ENCODE results near the gene TLR9.
"Not testable (repeated sequence)": the region's sequence is repeated elsewhere in the genome, so short reads cannot be mapped to it uniquely, and the experiment has no call there.

Gene TLR9

DNA sequence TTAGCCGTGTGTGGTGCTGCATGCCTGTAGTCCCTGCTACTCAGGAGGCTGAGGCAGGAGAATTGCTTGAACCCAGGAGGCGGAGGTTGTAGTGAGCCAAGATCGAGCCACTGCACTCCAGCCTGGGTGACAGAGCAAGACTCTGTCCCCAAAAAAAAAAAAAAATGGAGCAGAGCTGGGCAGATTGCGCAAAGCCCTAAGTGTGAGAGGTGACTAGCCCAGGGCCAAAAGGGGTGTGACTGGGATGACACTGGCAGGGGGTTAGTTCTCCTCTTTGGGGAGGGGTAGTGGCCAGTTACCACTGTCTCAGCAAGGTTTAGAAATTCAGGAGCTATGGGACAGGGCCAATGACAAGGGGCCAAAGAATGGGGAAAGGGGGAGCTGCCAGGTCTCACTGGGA is 47.3 kb downstream of the TLR9 start:
- H3K36me3 ChIP-seq (ENCODE audit: control insufficient read depth, insufficient read depth, low read length); H3K9ac ChIP-seq (ENCODE audit: low read depth, low read length); H3K27me3 ChIP-seq (ENCODE audit: control insufficient read depth, insufficient read depth, low read length); H3K9me3 ChIP-seq (ENCODE audit: control insufficient read depth, insufficient read depth, low read length); H3K4me1 ChIP-seq (ENCODE audit: control insufficient read depth, insufficient read depth, low read length); H3K4me3 ChIP-seq (ENCODE audit: low read depth, low read length); H3K27ac ChIP-seq (ENCODE audit: low read depth, low read length): not testable (repeated sequence)

DNA sequence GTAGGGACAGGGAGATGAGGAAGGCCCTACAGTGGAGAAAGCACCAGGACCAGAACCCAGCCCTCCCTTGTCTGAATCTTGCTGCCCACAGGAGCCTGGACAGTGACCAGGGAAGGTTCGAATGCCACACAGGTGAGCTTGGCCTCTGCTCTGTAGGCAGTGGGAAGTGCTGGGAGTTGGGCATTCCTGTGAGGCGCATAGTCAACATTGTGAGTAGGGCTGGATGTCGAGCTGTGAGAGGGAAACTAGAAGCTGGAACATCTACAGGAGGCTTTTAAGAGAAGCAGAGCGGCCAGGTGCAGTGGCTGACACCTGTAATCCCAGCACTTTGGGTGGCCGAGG is 47.8 kb downstream of the TLR9 start:
- no peak overlapping the region for H3K27ac ChIP-seq (ENCODE audit: low read depth, low read length)

DNA sequence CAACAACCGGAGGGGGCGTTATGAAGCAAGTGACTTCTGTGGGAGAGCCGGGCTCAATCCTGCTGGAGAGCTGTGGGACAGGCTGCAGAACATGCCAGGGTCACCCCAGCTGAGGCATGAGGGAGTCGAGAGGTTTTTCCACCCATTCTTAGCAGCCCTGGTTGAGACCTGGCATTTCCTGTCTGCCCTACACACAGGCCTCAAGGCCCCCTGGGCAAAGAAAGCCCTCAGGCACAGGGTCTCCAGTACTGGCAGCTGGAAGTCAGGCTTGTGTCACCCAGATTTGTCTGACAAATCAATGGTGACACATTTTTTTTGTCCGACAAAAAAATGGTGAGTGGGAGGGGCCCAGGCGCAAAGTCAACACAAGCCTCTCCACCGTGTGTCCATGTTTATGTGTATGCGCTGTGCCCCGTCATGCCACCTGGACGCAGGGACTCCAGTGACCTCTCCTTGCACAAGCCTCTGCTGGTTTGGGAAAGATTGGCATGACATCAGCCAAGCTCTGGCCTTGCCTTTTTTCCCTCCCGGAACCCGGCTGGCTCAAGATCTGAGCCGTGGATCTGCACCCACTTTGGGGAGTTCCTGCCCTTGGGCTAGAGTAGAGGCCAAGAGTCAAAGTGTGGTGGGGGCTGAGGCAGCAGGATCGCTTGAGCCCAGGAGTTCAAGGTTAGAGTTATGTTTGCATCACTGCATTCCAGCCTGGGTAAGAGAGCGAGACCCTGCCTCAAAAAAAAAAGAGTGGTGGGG is 48.3 kb downstream of the TLR9 start:
- Histone ChIP-seq H3K4me3 (ENCODE audit: low read depth, low read length) (no peak overlapping the region), H3K4me1 (ENCODE audit: control insufficient read depth, insufficient read depth, low read length) (no peaks in the 10 kb centered on the region)

More for the DNA sequence above, 47.8 kb downstream of the TLR9 start:
- H3K27me3 ChIP-seq (ENCODE audit: control insufficient read depth, insufficient read depth, low read length) = no peaks in the 10 kb centered on the region
- H3K9me3 ChIP-seq (ENCODE audit: control insufficient read depth, insufficient read depth, low read length) = no peaks in the 10 kb centered on the region
- no peaks in the 10 kb centered on the region for H3K4me1 ChIP-seq (ENCODE audit: control insufficient read depth, insufficient read depth, low read length)
- H3K4me3 ChIP-seq (ENCODE audit: low read depth, low read length) = no peak overlapping the region
- no peak overlapping the region for H3K9ac ChIP-seq (ENCODE audit: low read depth, low read length)
- no peaks in the 10 kb centered on the region for H3K36me3 ChIP-seq (ENCODE audit: control insufficient read depth, insufficient read depth, low read length)

DNA sequence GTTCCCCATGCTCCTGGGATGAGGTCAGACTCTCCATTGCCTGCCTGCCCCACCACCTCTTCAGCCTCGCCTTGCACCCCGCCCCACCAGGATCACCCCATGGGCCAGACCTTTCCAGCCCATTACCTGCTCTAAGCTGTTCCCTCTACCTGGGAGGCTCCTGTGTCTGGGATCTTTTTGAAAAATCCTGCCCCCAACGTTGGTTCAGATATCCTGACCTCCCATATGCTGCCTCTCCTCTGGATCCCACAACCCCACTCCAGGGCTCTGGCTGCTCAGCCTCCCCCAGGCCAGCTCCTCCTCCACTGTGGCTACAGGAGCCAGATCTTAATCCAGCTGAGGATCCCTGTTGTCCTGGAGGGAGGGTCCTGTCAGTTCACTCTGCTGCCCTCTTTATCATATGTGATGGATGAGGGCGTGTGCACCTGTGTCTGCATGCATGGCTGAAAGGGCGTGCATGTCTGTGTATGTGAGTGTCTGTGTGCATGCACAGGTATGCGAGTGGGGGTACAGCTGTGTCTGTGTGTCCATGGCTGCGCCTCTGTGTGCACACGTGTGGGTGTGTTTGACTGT is 49.2 kb downstream of the TLR9 start:
- H3K9me3 ChIP-seq (ENCODE audit: control insufficient read depth, insufficient read depth, low read length) = no peaks in the 10 kb centered on the region
- no peaks in the 10 kb centered on the region for H3K27me3 ChIP-seq (ENCODE audit: control insufficient read depth, insufficient read depth, low read length)
- no peak overlapping the region for H3K9ac ChIP-seq (ENCODE audit: low read depth, low read length)
- H3K27ac ChIP-seq (ENCODE audit: low read depth, low read length) = no peak overlapping the region
- H3K4me1 ChIP-seq (ENCODE audit: control insufficient read depth, insufficient read depth, low read length) = no peaks in the 10 kb centered on the region
- no peak overlapping the region for H3K4me3 ChIP-seq (ENCODE audit: low read depth, low read length)
- no peaks in the 10 kb centered on the region for H3K36me3 ChIP-seq (ENCODE audit: control insufficient read depth, insufficient read depth, low read length)

More for the DNA sequence above, 48.3 kb downstream of the TLR9 start:
- H3K9me3 ChIP-seq (ENCODE audit: control insufficient read depth, insufficient read depth, low read length) = no peaks in the 10 kb centered on the region
- H3K27me3 ChIP-seq (ENCODE audit: control insufficient read depth, insufficient read depth, low read length) = no peaks in the 10 kb centered on the region
- no peaks in the 10 kb centered on the region for H3K36me3 ChIP-seq (ENCODE audit: control insufficient read depth, insufficient read depth, low read length)
- H3K9ac ChIP-seq (ENCODE audit: low read depth, low read length) = no peak overlapping the region
- no peak overlapping the region for H3K27ac ChIP-seq (ENCODE audit: low read depth, low read length)

DNA sequence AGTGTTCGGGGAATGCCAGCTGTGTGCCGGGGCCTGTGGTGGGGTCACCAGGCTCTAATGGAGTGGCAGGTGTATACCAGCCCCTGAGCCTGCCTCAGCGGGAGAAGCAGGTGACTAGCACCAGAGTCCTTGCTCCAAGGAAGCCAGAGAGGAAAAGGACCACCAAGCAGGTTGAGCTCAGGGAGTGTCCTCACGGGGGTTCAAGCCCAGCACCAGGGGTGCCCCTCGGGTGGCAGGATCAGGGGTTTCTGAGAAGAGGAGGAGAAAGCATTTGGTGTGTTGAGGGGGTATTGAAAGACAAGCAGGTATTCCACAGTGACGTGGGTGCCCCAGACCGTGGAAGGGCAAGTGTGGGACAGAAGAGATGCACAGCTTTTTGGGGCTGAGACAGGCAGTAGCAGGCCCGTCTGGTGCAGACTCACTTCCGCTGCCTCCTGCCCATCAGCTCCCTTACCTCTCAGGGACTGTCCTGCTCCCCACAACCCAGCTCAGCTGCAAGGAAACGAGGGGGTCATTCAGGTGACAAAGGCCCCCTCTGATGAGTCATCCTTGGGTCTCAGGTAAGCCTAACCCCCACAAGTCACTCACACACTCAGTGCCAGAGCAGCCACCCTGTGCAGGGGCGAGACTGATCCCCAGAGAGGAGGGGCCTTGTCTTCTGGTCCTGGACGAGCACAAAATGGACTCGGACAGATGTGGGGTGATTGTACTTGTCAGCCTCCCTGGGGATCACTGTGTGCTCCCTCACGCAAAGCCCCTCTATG is 49.8 kb downstream of the TLR9 start:
- no peaks in the 10 kb centered on the region for H3K36me3 ChIP-seq (ENCODE audit: control insufficient read depth, insufficient read depth, low read length)
- no peaks in the 10 kb centered on the region for H3K4me1 ChIP-seq (ENCODE audit: control insufficient read depth, insufficient read depth, low read length)
- no peak overlapping the region for H3K4me3 ChIP-seq (ENCODE audit: low read depth, low read length)
- no peak overlapping the region for H3K27ac ChIP-seq (ENCODE audit: low read depth, low read length)
- no peak overlapping the region for H3K9ac ChIP-seq (ENCODE audit: low read depth, low read length)
- H3K27me3 ChIP-seq (ENCODE audit: control insufficient read depth, insufficient read depth, low read length) = no peaks in the 10 kb centered on the region
- H3K9me3 ChIP-seq (ENCODE audit: control insufficient read depth, insufficient read depth, low read length) = no peaks in the 10 kb centered on the region

DNA sequence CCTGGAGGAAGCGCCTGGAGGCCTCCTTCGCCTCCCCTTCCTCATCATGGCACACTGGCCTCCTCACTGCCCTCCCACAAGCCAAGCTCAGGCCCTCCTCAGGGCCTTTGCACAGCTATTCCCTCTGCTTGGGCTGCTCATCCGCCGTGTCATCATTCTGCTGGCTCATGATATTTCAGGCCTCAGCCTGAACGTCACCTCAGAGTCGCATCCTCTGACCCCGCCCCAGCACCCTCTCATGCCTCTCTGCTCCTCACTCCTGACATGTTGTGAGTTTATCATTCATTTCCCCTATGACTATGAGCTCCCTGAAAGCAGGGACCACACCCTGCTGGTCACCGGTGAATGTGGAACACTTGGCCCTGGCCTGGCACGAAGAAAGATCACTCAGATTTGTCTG is 50.5 kb downstream of the TLR9 start:
- no peak overlapping the region for H3K9ac ChIP-seq (ENCODE audit: low read depth, low read length)

DNA sequence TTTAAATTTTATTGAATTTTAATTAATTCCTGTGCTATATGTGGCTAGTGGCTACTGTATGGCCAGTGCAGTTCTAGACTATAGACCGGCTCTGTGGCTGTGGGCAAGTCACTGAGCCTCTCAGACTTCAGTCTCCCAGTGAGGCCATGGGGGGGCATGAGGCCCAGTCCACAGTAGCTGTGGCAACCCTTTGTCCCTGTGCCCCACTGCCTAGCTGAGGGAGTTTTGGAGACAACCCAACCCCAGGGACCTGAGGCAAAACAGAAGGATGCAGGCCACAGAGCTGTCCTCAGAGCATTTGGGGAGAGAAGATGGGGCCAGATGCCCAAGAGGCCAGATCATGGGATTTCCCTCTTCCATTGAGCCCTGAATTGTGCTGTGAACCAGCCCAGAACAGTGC is 52.3 kb downstream of the TLR9 start:
- Histone ChIP-seq H3K9ac (ENCODE audit: low read depth, low read length) (no peak overlapping the region), H3K36me3 (ENCODE audit: control insufficient read depth, insufficient read depth, low read length) (no peaks in the 10 kb centered on the region), H3K4me3 (ENCODE audit: low read depth, low read length) (no peak overlapping the region), H3K4me1 (ENCODE audit: control insufficient read depth, insufficient read depth, low read length) (no peaks in the 10 kb centered on the region), H3K27ac (ENCODE audit: low read depth, low read length) (no peak overlapping the region), H3K9me3 (ENCODE audit: control insufficient read depth, insufficient read depth, low read length) (no peaks in the 10 kb centered on the region), H3K27me3 (ENCODE audit: control insufficient read depth, insufficient read depth, low read length) (no peaks in the 10 kb centered on the region)

More for the DNA sequence above, 50.5 kb downstream of the TLR9 start:
- Histone ChIP-seq H3K27ac (ENCODE audit: low read depth, low read length) (no peak overlapping the region), H3K27me3 (ENCODE audit: control insufficient read depth, insufficient read depth, low read length) (no peaks in the 10 kb centered on the region), H3K4me1 (ENCODE audit: control insufficient read depth, insufficient read depth, low read length) (no peaks in the 10 kb centered on the region), H3K9me3 (ENCODE audit: control insufficient read depth, insufficient read depth, low read length) (no peaks in the 10 kb centered on the region), H3K36me3 (ENCODE audit: control insufficient read depth, insufficient read depth, low read length) (no peaks in the 10 kb centered on the region), H3K4me3 (ENCODE audit: low read depth, low read length) (no peak overlapping the region)

DNA sequence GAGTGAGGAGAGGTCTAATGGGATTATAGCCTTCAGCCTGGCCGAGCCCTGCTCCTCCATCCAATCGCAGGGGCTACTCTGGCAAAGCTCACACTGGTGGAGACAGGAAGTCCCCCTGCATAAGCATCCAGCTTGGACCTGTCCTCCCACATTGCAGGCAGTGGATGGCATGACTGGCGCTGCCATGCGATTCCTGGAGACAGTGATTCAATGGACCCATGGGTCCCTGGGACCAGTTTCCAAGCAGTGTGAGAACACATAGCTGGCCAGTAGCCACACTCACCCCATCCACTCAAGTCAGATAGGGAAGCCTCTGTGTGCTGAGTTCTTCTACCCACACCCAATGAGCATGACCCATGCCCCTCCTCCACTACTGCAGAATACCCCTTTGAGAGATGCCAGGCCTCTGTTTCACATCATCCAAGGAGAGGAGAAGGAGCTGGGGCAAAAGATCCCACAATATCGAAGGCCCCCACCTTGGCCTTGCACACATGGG is 53.1 kb downstream of the TLR9 start:
- Histone ChIP-seq H3K9me3 (ENCODE audit: control insufficient read depth, insufficient read depth, low read length) (no peaks in the 10 kb centered on the region), H3K36me3 (ENCODE audit: control insufficient read depth, insufficient read depth, low read length) (no peaks in the 10 kb centered on the region), H3K27ac (ENCODE audit: low read depth, low read length) (no peak overlapping the region), H3K9ac (ENCODE audit: low read depth, low read length) (no peak overlapping the region), H3K4me3 (ENCODE audit: low read depth, low read length) (no peak overlapping the region), H3K27me3 (ENCODE audit: control insufficient read depth, insufficient read depth, low read length) (no peaks in the 10 kb centered on the region), H3K4me1 (ENCODE audit: control insufficient read depth, insufficient read depth, low read length) (peaks cover 4% of the 10 kb centered on the region)

DNA sequence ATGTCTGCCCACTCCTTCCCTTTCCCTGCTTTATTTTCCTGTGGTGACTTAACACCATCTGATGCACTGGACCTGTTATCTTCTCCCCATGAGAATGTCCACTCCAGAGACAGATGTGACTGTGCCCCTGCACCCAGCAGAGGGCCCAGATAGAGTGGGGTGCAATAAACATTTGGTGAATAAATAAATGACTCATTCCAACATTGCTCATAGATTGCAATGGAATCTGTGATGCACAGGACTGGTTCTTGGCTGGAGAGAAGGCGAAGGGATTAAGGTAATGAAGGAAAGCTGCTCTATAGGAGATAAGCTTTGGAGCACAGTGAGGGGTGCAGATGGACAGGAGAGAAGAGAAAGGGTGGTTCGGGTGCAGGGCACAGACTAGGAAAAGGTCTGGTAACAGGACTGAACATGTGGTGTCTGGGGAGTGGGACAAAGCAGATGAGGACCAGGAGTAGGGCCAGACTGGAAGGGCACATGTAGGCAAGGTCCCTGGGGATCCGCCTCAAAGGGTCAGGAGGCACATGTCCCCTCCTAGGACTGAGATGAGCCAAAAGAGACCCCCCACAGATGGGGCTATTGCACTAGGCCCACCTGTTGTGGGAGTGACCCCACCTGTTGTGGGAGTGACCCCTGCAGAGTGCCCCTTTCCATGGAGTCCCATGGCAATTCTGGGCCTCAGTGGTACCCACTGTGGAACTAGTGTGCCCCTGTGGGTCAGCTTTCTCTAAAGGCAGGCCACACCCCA is 53.8 kb downstream of the TLR9 start:
- Histone ChIP-seq H3K9ac (ENCODE audit: low read depth, low read length) (no peak overlapping the region), H3K36me3 (ENCODE audit: control insufficient read depth, insufficient read depth, low read length) (no peaks in the 10 kb centered on the region), H3K9me3 (ENCODE audit: control insufficient read depth, insufficient read depth, low read length) (no peaks in the 10 kb centered on the region), H3K27ac (ENCODE audit: low read depth, low read length) (no peak overlapping the region), H3K4me3 (ENCODE audit: low read depth, low read length) (no peak overlapping the region), H3K4me1 (ENCODE audit: control insufficient read depth, insufficient read depth, low read length) (peaks cover 9% of the 10 kb centered on the region), H3K27me3 (ENCODE audit: control insufficient read depth, insufficient read depth, low read length) (no peaks in the 10 kb centered on the region)
